GM13977 (cell line): ENCODE data around the gene RASEF.
"Not testable (repeated sequence)": the region's sequence is repeated elsewhere in the genome, so short reads cannot be mapped to it uniquely, and the experiment has no call there.

Experiments used
- DNase-seq: peaks from one replicate; pipeline ENCODE4 v3.0.0; 2012; ENCODE audit warnings: low spot score
- in situ Hi-C: fragments of 300-500 bp; cut with MboI; formaldehyde crosslinking; loops from one replicate; pipeline ENCODE4 v1.12.0; 2022; ENCODE audit warnings: low sequenced_read_pairs, low pct_unique_long_range_greater_than_20kb, mixed read lengths, inconsistent platforms; ENCODE audit not compliant: unreplicated experiment
- TF ChIP-seq, protein P1 (sequence below): IDR thresholded peaks from 2 replicates; pipeline ENCODE4 v1.5.1; 2012; ENCODE audit warnings: mild to moderate bottlenecking, control low read depth; ENCODE audit not compliant: insufficient read depth; ENCODE audit errors: extremely low read depth, missing control alignments

Gene RASEF

GRCh38 chr9:83097633-83098032, 34.7 kb upstream of the RASEF start:
- DNase-seq = no peak
- in situ Hi-C loops = no loop called here
- TF ChIP-seq, protein P1, sequence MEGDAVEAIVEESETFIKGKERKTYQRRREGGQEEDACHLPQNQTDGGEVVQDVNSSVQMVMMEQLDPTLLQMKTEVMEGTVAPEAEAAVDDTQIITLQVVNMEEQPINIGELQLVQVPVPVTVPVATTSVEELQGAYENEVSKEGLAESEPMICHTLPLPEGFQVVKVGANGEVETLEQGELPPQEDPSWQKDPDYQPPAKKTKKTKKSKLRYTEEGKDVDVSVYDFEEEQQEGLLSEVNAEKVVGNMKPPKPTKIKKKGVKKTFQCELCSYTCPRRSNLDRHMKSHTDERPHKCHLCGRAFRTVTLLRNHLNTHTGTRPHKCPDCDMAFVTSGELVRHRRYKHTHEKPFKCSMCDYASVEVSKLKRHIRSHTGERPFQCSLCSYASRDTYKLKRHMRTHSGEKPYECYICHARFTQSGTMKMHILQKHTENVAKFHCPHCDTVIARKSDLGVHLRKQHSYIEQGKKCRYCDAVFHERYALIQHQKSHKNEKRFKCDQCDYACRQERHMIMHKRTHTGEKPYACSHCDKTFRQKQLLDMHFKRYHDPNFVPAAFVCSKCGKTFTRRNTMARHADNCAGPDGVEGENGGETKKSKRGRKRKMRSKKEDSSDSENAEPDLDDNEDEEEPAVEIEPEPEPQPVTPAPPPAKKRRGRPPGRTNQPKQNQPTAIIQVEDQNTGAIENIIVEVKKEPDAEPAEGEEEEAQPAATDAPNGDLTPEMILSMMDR = no peak

DNA sequence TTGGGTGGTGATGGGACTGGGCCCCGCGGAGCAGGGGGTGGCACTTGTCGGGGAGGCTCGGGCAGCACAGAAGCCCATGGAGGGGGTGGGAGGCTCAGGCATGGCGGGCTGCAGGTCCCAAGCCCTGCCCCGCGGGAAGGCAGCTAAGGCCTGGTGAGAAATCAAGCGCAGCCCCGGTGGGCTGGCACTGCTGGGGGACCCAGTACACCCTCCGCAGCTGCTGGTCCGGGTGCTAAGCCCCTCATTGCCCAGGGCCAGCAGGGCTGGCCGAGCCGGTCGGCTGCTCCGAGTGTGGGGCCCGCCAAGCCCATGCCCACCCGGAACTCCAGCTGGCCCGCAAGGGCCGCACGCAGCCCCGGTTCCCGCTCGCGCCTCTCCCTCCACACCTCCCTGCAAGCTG, 30.4 kb upstream of the RASEF start:
- DNase-seq, in situ Hi-C loops: not testable (repeated sequence)

GRCh38 chr9:83081846-83082245, 18.9 kb upstream of the RASEF start:
- DNase-seq = no peak
- in situ Hi-C loops = no loop called here
- TF ChIP-seq, protein P1 = no peak

DNA sequence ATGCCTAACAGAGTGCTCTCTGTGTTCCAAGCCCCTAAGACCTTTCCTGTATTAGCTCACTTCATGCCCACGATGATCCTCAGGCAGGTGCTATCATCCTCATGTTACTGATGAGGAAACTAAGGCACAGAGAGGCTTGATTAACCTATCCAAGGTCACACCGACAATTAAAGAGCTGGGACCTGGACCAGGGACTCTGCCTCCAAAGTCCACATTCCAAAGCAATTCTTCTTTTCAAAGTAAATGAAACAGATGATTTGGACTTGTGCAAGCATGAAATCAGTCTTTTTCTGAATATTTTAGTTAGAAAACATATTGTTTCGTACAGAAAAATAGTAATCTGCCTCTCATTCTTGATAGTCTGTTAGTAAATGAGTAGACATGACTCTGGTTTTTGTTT, 18.1 kb upstream of the RASEF start:
- DNase-seq = no peak
- TF ChIP-seq, protein P1 = no peak
- in situ Hi-C loops = no loop called here

DNA sequence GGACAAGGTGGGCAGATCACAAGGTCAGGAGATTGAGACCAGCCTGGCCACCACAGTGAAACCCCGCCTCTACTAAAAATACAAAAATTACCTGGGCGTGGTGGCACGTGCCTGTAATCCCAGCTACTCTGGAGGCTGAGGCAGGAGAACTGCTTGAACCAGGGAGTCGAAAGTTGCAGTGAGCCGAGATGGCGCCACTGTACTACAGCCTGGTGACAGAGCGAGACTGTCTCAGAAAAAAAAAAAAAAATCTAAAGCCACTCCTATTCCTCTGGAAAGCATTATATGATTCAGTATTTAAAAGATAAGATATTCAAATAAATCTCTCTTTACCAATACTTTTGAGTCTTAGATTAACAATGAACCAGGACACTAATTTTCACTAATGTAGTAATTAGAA, 13.0 kb upstream of the RASEF start:
- in situ Hi-C loops, DNase-seq: not testable (repeated sequence)

GRCh38 chr9:83072498-83072897, 9.6 kb upstream of the RASEF start:
- DNase-seq, in situ Hi-C loops: not testable (repeated sequence)

GRCh38 chr9:83071626-83072025, 8.7 kb upstream of the RASEF start:
- in situ Hi-C loops = no loop called here
- TF ChIP-seq, protein P1 = no peak
- no peak for DNase-seq

DNA sequence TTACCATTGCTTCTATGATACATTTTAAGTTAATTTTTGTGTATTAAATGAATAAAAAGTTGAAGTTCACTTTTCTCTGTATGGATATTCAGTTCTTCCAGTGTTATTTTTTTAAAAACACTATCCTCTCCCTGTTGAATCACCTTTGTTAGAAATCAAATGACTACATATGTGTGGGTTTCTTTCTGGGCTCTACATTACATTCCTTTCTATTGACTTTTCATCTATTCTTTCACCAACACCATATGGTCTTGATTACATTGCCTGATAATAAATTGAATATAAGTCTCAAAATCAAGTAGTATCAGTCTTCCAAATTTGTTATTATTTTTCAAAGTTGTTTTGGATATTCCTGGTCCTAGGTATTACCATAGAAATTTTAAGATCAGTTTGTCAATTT, 7.3 kb upstream of the RASEF start:
- TF ChIP-seq, protein P1 = no peak
- in situ Hi-C loops = no loop called here
- DNase-seq = no peak
